HepG2 (cell line): Measurements from ENCODE around the gene SLC38A3. TPM values are rescaled to one million over a fixed set of nuclear protein-coding genes. Genes with fewer than 3 reads are reported as not detected.

ENCODE experiments used
- FOSL2 ChIP-seq: sonication (generic); formaldehyde crosslinking; IDR thresholded peaks from 2 replicates; pipeline ENCODE4 v1.4.0; 2020; ENCODE audit warnings: missing genetic modification reagents
- IKZF4 ChIP-seq: sonication (generic); formaldehyde crosslinking; IDR thresholded peaks from 2 replicates; pipeline ENCODE4 v1.5.1; 2020; ENCODE audit warnings: borderline replicate concordance, mild to moderate bottlenecking, low read depth, missing genetic modification reagents; ENCODE audit errors: not compliant biosample characterization
- IRX3 ChIP-seq: sonication (generic); formaldehyde crosslinking; IDR thresholded peaks from 2 replicates; pipeline ENCODE4 v1.8.1; 2023; ENCODE audit warnings: mild to moderate bottlenecking, low read depth, missing genetic modification reagents, borderline replicate concordance
- MBD4 ChIP-seq: IDR thresholded peaks from 2 replicates; pipeline ENCODE4 v1.6.1; 2012; ENCODE audit warnings: low read length, inconsistent platforms, borderline replicate concordance
- PHF5A ChIP-seq: IDR thresholded peaks from one replicate; pipeline ENCODE4 v1.6.1; 2018; ENCODE audit warnings: low read depth, missing genetic modification reagents; ENCODE audit not compliant: unreplicated experiment
- SAP130 ChIP-seq: IDR thresholded peaks from 2 replicates; pipeline ENCODE4 v1.6.1; 2016; ENCODE audit warnings: low read depth
- SP5 ChIP-seq: IDR thresholded peaks from 2 replicates; pipeline ENCODE4 v1.6.1; 2016; ENCODE audit warnings: low read depth, borderline replicate concordance
- WIZ ChIP-seq: sonication (generic); formaldehyde crosslinking; IDR thresholded peaks from 2 replicates; pipeline ENCODE4 v1.5.1; 2020; ENCODE audit warnings: mild to moderate bottlenecking, missing genetic modification reagents
- ZBTB20 ChIP-seq: sonication (generic); formaldehyde crosslinking; IDR thresholded peaks from 2 replicates; pipeline ENCODE4 v1.8.1; 2023; ENCODE audit warnings: missing genetic modification reagents, low read depth, mild to moderate bottlenecking, borderline replicate concordance
- ZBTB4 ChIP-seq: sonication (generic); formaldehyde crosslinking; IDR thresholded peaks from 2 replicates; pipeline ENCODE4 v1.4.0; 2020; ENCODE audit warnings: missing genetic modification reagents, mild to moderate bottlenecking, borderline replicate concordance
- ZBTB7B ChIP-seq: sonication (generic); formaldehyde crosslinking; IDR thresholded peaks from 2 replicates; pipeline ENCODE4 v1.4.0; 2020; ENCODE audit warnings: missing genetic modification reagents
- ZFYVE20 ChIP-seq: sonication (generic); formaldehyde crosslinking; IDR thresholded peaks from 2 replicates; pipeline ENCODE4 v1.8.0; 2023; ENCODE audit warnings: low read depth, mild to moderate bottlenecking, moderate library complexity, missing genetic modification reagents, borderline replicate concordance
- ZNF17 ChIP-seq: sonication (generic); formaldehyde crosslinking; IDR thresholded peaks from 2 replicates; pipeline ENCODE4 v1.5.0; 2020; ENCODE audit warnings: mild to moderate bottlenecking, missing genetic modification reagents
- ZNF274 ChIP-seq: sonication (generic); formaldehyde crosslinking; IDR thresholded peaks from 2 replicates; pipeline ENCODE4 v1.5.1; 2020; ENCODE audit warnings: mild to moderate bottlenecking, missing genetic modification reagents
- ZNF367 ChIP-seq: sonication (generic); formaldehyde crosslinking; IDR thresholded peaks from 2 replicates; pipeline ENCODE4 v1.4.0; 2020; ENCODE audit warnings: missing genetic modification reagents, borderline replicate concordance
- ZNF446 ChIP-seq: sonication (generic); formaldehyde crosslinking; IDR thresholded peaks from 2 replicates; pipeline ENCODE4 v1.5.0; 2020; ENCODE audit warnings: mild to moderate bottlenecking, missing genetic modification reagents
- polyA plus RNA-seq, 8 experiments: library from polyadenylated mRNA; depleted of rRNA in 3 of 8; stranded (reverse) in 7 of 8; unstranded in 1 of 8; fragments of >200 nt; fragmentation: Illumina TruSeq in 4 of 8; extraction: Trizol in 4 of 8; gene quantifications; 2 replicates each; pipeline versions ENCODE4 v1.2.1 to v1.2.3, GENCODE V29; 2011 to 2016; ENCODE audit warnings: low read depth in 4 of 8, missing spikeins in 1 of 8, mixed read lengths in 1 of 8; ENCODE audit not compliant: insufficient read depth in 1 of 8
- total RNA-seq, 5 experiments: library from RNA; depleted of rRNA; stranded (reverse); fragments of >200 nt; fragmentation: Illumina TruSeq; extraction: Trizol; gene quantifications; 2 replicates each; pipeline ENCODE4 v1.2.3, GENCODE V29; 2016; ENCODE audit warnings: low read depth in 1 of 5
- TF ChIP-seq, protein P1 (sequence below): sonication (generic); formaldehyde crosslinking; IDR thresholded peaks from 2 replicates; pipeline ENCODE4 v1.4.0; 2020; ENCODE audit warnings: missing genetic modification reagents, borderline replicate concordance
- TF ChIP-seq, protein P2 (sequence below): sonication (generic); formaldehyde crosslinking; IDR thresholded peaks from 2 replicates; pipeline ENCODE4 v1.4.0; 2020; ENCODE audit warnings: mild to moderate bottlenecking, missing genetic modification reagents, borderline replicate concordance

The SLC38A3 gene
- total and polyA plus RNA-seq, 2 of the 13 experiments (the other 11 are each of a cell fraction or from before 2014, with no cell fraction given): 29.8 to 164 TPM

DNA sequence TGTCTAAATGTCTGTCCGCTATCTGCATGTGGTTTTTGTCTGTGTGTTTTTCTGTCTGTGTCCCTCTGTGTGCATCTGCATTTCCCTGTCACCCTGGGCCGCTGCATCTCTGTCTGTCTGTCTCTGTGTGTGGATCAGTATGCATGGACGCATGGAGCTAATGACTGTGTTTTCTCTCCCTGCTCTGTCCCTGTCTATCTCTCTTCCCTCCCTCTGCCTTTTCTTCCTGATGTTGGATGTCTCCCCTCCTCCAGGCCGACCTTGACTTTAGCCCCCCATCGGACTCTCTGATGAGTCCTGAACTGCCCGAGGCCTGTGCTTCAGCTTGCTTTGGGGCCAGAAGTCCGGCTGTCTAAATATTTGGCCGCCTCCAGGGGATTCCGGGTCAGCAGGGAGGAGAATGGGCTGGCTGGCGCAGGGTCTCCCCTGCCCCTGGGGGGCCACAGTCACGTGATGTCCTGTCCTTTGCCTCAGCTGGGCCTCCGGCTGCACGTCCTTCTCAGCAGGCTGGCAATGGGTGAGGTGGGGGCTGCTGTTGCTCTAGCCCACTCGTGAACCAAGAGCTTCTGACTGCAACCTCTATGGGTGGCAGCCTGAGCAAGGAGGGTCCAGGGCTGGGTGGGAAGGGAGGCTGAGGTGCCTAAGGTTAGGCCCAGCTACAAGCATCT is 3.7 kb downstream of the SLC38A3 start (continued):
- TF ChIP-seq, protein P1, sequence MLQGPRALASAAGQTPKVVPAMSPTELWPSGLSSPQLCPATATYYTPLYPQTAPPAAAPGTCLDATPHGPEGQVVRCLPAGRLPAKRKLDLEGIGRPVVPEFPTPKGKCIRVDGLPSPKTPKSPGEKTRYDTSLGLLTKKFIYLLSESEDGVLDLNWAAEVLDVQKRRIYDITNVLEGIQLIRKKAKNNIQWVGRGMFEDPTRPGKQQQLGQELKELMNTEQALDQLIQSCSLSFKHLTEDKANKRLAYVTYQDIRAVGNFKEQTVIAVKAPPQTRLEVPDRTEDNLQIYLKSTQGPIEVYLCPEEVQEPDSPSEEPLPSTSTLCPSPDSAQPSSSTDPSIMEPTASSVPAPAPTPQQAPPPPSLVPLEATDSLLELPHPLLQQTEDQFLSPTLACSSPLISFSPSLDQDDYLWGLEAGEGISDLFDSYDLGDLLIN (CRISPR knock-in tag): no peak; the same call in 1 of the 2 replicates
- no peak for TF ChIP-seq ZFYVE20 (CRISPR knock-in tag)
- peak; percentile 86 for TF ChIP-seq ZBTB20 (CRISPR knock-in tag)
- peak; percentile 87 for TF ChIP-seq SAP130 (CRISPR knock-in tag)
- TF ChIP-seq ZNF274 (CRISPR knock-in tag): no peak
- no peak for TF ChIP-seq ZNF17 (CRISPR knock-in tag)
- TF ChIP-seq FOSL2 (CRISPR knock-in tag): peak; percentile 71
- TF ChIP-seq ZBTB7B (CRISPR knock-in tag): peak; percentile 100
- TF ChIP-seq, protein P2, sequence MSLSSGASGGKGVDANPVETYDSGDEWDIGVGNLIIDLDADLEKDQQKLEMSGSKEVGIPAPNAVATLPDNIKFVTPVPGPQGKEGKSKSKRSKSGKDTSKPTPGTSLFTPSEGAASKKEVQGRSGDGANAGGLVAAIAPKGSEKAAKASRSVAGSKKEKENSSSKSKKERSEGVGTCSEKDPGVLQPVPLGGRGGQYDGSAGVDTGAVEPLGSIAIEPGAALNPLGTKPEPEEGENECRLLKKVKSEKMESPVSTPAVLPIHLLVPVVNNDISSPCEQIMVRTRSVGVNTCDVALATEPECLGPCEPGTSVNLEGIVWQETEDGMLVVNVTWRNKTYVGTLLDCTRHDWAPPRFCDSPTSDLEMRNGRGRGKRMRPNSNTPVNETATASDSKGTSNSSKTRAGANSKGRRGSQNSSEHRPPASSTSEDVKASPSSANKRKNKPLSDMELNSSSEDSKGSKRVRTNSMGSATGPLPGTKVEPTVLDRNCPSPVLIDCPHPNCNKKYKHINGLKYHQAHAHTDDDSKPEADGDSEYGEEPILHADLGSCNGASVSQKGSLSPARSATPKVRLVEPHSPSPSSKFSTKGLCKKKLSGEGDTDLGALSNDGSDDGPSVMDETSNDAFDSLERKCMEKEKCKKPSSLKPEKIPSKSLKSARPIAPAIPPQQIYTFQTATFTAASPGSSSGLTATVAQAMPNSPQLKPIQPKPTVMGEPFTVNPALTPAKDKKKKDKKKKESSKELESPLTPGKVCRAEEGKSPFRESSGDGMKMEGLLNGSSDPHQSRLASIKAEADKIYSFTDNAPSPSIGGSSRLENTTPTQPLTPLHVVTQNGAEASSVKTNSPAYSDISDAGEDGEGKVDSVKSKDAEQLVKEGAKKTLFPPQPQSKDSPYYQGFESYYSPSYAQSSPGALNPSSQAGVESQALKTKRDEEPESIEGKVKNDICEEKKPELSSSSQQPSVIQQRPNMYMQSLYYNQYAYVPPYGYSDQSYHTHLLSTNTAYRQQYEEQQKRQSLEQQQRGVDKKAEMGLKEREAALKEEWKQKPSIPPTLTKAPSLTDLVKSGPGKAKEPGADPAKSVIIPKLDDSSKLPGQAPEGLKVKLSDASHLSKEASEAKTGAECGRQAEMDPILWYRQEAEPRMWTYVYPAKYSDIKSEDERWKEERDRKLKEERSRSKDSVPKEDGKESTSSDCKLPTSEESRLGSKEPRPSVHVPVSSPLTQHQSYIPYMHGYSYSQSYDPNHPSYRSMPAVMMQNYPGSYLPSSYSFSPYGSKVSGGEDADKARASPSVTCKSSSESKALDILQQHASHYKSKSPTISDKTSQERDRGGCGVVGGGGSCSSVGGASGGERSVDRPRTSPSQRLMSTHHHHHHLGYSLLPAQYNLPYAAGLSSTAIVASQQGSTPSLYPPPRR (CRISPR knock-in tag): peak; percentile 98
- TF ChIP-seq ZBTB4 (CRISPR knock-in tag): no peak
- no peak for TF ChIP-seq WIZ (CRISPR knock-in tag)
- TF ChIP-seq MBD4: no peak
- TF ChIP-seq PHF5A: peak; percentile 82
- TF ChIP-seq ZNF367 (CRISPR knock-in tag): 0 out of 2 replicates have a peak, but pooled peaks have one; percentile 58
- peak; percentile 83; the same call in 1 of the 2 replicates for TF ChIP-seq IRX3 (CRISPR knock-in tag)
- TF ChIP-seq ZNF446: no peak
- no peak for TF ChIP-seq IKZF4 (CRISPR knock-in tag)
- peak; percentile 86; the same call in 1 of the 2 replicates for TF ChIP-seq SP5 (CRISPR knock-in tag)
